GM19455 (cell line): Measurements from ENCODE around the gene PCNX2.
A peak's percentile ranks its signal among the peaks of the same experiment; 100 is the strongest.

Experiments
- ATAC-seq: cut with Tn5 transposase; IDR thresholded peaks from one replicate; pipeline ENCODE4 v1.9.1; 2021; ENCODE audit not compliant: unreplicated experiment

Gene PCNX2

GRCh38 chr1:232965912-232966217, 329.7 kb downstream of the PCNX2 start:
- peak; percentile 45 for ATAC-seq

GRCh38 chr1:232965124-232965911, 330.2 kb downstream of the PCNX2 start:
- peak; percentile 47 for ATAC-seq

- ATAC-seq: no peak
Measured at GRCh38 chr1:232964601-232965000, 330.9 kb downstream of the PCNX2 start.

- no peak for ATAC-seq
Measured at GRCh38 chr1:232962761-232963745, 332.5 kb downstream of the PCNX2 start.

- no peak for ATAC-seq
Measured at GRCh38 chr1:232958067-232958466, 337.5 kb downstream of the PCNX2 start.

GRCh38 chr1:232956081-232956480, 339.4 kb downstream of the PCNX2 start:
- ATAC-seq: no peak

- ATAC-seq: no peak
Measured at GRCh38 chr1:232954594-232955365, 340.7 kb downstream of the PCNX2 start.

- ATAC-seq: peak; percentile 44
Measured at GRCh38 chr1:232952514-232953499, 342.7 kb downstream of the PCNX2 start.

GRCh38 chr1:232951605-232952004, 343.9 kb downstream of the PCNX2 start:
- no peak for ATAC-seq

GRCh38 chr1:232951180-232951579, 344.3 kb downstream of the PCNX2 start:
- ATAC-seq: no peak

- ATAC-seq: peak; percentile 92
Measured at GRCh38 chr1:232950197-232951176, 345.0 kb downstream of the PCNX2 start, which contains the start of gene NTPCR. Gene NTPCR, plus strand, starts transcription at chr1:232950611. Its CDS starts 100 bp downstream, at chr1:232950711.

GRCh38 chr1:232949636-232950196, 345.8 kb downstream of the PCNX2 start:
- ATAC-seq: no peak

- ATAC-seq: no peak
Measured at GRCh38 chr1:232944347-232944746, 351.2 kb downstream of the PCNX2 start.

- no peak for ATAC-seq
Measured at GRCh38 chr1:232943679-232944252, 351.8 kb downstream of the PCNX2 start.

GRCh38 chr1:232942413-232943294, 352.9 kb downstream of the PCNX2 start:
- no peak for ATAC-seq

GRCh38 chr1:232940262-232940661, 355.3 kb downstream of the PCNX2 start:
- no peak for ATAC-seq

GRCh38 chr1:232939748-232940147, 355.8 kb downstream of the PCNX2 start:
- no peak for ATAC-seq
